HL-60/S4 (cell line): ENCODE data around the gene PRKACG.
"Not testable (repeated sequence)": the region's sequence is repeated elsewhere in the genome, so short reads cannot be mapped to it uniquely, and the experiment has no call there.

ENCODE experiments used
- in situ Hi-C: fragments of 300-500 bp; cut with MboI; formaldehyde crosslinking; loops from 2 replicates; pipeline ENCODE4 v1.14.3; 2022; ENCODE audit warnings: low sequenced_read_pairs

PRKACG gene

GRCh38 chr9:68986949-68987348 lies 27.0 kb downstream of the PRKACG start:
- in situ Hi-C loops: not testable (repeated sequence)

DNA sequence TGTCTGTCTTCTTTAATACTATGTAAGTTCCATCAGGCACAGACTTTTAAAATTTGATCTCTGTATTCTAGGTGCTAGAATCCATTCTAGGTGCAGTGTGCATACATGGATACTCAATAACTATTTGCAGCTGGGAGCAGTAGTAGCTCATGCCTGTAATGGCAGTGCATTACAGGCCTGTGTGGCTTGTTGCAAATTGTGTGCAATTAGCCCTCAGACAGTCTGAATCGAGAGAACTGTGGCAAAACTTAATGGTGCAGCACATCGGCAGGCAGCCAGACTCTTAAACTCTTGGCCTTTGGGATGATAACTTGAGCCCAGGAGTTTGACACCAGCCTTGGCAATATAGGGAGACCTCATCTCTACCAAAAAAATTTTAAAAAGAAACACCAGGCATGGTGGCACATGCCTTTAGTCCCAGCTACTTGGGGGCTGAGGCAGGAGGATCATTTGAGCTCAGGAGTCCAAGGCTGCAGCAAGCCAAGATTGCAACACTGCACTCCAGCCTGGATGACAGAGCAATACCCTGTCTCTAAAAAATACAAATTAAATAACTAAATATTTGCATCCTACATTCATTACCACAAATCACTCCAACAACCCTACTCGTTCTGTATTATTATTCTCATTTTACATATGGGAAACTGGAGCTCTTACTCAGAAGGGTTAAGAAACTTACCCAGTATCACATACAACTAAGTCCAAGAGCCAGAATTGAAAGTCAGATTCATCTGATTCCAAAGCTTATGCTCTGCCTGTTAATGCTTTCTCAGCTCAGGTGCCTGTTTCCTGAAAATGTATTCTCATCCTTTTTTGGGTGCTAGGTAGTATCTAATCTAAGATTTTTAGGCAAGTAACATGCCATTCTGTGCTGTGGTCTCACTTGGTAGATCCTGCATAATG lies 30.1 kb downstream of the PRKACG start:
- in situ Hi-C loops: no loop called here

DNA sequence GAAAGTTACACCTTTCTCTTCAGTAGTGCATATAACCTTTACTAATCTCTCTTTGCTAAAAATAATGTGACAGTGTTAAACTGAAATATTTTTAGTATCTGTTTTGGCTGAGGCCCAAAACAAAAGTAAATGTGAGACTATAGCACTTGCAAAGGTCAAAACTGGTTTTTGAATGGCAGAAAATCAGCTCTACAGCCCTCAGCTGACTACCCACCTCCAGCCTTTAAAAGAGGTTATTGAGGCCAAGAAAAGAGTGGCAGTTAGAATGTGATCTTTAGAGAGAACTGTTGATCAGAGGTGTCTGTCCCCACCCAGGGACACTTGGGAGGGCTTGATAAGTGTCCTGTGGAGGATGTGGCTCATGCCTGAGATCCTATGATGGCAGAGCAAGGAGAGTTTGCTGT lies 30.9 kb downstream of the PRKACG start:
- in situ Hi-C loops: no loop called here

GRCh38 chr9:68981789-68982188 lies 32.1 kb downstream of the PRKACG start:
- in situ Hi-C loops: no loop called here

GRCh38 chr9:68980341-68980914 lies 33.5 kb downstream of the PRKACG start:
- in situ Hi-C loops: no loop called here

DNA sequence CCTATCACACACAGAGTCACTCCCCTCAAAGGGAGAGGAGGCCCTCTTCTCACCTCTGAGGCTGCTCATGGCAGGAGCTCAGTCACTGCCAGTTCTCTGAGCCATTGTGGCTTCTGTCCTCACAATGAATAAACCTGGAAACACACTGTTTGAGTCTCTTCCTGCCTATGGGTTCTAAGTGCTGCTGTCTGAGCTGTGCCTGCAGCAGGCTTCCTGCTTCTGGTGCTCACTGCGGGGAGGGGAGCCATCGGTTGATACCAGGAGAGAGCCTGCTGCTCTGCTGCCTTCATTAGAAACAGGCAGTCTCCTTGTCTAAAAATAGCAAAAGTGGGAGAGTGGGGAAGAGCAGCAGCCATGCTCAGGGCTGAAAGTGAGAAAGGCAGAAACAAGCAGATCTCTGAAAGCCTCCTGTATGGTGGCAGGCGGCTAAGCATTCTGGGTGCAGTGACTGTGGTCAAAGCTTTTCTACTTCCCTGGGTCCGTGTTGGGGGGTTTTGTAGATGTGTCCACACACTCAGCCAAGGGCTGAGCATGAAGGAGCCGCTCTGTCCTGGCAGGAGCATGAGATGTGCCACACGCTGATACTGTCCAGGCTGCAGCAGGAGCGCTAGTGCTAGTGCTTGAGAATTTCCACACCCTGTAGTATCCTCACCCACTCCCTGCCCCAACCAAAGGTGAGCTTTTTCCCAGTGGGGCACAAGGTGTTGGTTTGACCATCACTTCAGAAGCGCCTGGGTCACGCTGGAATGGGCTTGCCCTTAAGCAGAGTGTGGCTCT lies 34.2 kb downstream of the PRKACG start:
- in situ Hi-C loops: no loop called here

DNA sequence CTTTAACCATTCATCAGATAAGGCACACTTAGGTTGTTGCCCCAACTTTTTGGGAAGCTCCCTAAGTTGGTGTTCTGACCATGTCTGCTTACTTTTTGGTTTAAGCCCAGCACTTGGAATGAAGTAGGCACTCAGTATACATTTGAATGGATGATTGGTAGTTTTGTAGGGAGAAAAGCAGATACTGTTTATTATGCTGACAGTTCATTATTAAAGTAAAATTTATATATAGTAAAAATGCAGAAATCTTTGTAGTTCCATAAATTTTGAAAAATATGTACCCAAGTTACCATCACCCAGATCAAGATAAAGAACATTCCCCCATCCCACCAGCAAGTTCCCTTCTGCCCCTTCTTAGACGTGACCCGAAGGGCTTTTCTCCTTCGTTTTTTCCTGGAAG lies 35.4 kb downstream of the PRKACG start:
- in situ Hi-C loops: no loop called here

DNA sequence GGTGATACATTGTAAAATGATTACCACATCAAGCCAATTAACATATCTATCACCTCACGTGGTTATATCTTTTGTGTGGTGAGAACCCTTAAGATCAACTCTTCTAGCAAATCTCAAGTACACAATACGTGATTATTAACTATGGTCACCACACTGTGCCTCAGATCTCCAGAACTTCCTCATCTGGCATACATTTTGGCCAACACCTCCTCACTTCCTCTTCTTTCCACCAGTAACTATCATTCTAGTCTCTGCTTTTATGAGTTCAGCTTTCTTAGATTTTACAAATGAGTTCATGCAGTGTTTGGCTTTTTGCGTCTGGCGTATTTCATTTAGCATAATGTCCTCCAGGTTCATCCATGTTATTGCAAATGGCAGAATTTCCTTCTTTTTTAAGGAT lies 35.8 kb downstream of the PRKACG start:
- in situ Hi-C loops: no loop called here

DNA sequence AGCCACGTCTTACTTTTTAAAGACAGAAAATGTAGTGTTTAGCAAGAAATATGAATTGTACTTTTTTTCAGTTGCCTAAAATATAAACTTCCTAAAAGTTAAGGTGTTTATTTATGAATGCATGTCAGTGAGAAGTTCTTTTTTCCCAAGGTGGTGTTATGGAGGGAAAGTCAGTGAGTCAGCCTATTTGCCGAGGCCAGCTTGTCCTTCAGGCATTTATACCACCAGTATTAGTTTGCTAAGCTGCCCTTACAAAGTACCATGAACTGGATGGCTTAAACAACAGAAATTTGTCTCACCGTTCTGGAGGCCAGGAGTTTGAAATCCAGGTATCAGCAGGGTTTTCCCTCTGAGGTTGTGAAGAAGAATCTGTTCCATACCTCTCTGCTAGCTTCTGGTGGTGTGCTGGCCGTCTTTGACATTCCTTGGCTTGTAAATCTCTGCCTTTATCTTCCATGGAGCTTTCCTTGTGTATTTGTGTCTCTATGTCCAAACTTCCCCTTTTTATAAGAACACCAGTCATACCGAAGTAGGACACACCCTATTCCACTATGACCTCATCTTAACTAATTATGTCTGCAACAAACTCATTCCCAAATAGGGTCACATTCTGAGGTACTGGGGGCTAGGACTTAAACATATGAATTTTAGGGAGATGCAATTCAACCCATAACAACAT lies 38.4 kb downstream of the PRKACG start:
- in situ Hi-C loops: no loop called here

- in situ Hi-C loops: no loop called here
Observed at GRCh38 chr9:68974901-68975300, 39.0 kb downstream of the PRKACG start.

DNA sequence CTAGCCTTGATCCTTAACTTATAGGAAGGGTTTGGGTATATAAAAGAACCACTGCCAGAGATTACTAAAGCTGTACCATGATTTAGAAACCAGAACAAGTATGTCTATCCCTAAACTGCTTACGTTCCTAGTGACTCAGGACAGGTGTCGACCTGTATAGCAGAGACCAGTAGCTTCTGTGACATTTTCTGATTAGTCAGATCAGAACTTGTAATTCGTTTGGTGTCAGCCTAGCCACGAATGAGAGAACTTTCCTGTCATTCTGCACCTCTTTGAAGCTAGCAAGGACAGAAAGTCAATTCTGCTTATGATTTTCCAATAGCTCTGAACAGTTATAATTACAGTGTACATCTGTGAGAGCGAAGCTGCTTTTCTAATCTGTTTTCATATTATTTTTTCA lies 39.5 kb downstream of the PRKACG start:
- in situ Hi-C loops: no loop called here

- in situ Hi-C loops: no loop called here
Observed at GRCh38 chr9:68973619-68974018, 40.3 kb downstream of the PRKACG start.

- in situ Hi-C loops: no loop called here
Observed at GRCh38 chr9:68970151-68970550, 43.8 kb downstream of the PRKACG start.

GRCh38 chr9:68969538-68969937 lies 44.4 kb downstream of the PRKACG start:
- in situ Hi-C loops: no loop called here

- in situ Hi-C loops: no loop called here
Observed at GRCh38 chr9:68967800-68968199, 46.1 kb downstream of the PRKACG start.

GRCh38 chr9:68966496-68966944 lies 47.4 kb downstream of the PRKACG start:
- in situ Hi-C loops: no loop called here

- in situ Hi-C loops: no loop called here
Observed at GRCh38 chr9:68964765-68965164, 49.1 kb downstream of the PRKACG start.

DNA sequence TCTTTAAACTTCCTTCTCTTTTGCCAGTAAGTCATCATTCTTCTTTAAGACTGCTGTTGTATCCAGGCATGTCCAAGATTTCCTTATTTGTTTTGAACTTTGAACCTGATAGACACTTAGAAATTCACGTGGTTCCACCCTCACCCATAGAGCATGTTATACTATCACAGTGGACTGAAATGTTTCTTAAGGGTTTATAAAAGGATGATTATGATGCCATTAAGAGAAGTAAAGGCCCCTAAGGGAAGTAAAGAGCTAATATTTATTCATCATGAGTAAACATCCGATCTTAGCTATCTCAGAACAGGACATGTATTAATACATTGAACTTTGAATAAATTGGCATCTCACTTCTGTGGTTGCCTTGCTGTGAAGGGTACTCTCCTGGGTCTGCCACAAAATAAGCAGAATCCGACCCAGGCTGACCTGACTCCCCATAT lies 49.8 kb downstream of the PRKACG start:
- in situ Hi-C loops: no loop called here

DNA sequence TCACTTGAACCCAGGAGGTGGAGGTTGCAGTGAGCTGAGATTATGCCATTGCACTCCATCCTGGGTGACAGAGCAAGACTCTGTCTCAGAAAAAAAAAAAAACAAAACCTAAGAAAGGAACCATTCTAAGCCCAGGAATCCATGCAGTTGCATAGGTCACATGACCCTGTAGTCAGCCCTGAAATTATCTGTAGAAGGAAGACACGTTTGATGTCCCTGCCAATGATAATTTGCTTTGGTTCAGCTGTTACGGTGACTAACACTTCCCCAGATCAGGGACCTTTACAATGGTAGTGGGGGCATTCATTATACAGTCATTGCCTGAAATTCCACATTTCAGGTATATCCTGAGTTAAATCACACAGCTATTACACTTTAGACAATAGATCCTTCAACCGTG lies 50.5 kb downstream of the PRKACG start:
- in situ Hi-C loops: no loop called here
